ENCODE data around the gene CD72.

Gene CD72, protein sequence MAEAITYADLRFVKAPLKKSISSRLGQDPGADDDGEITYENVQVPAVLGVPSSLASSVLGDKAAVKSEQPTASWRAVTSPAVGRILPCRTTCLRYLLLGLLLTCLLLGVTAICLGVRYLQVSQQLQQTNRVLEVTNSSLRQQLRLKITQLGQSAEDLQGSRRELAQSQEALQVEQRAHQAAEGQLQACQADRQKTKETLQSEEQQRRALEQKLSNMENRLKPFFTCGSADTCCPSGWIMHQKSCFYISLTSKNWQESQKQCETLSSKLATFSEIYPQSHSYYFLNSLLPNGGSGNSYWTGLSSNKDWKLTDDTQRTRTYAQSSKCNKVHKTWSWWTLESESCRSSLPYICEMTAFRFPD

DNA sequence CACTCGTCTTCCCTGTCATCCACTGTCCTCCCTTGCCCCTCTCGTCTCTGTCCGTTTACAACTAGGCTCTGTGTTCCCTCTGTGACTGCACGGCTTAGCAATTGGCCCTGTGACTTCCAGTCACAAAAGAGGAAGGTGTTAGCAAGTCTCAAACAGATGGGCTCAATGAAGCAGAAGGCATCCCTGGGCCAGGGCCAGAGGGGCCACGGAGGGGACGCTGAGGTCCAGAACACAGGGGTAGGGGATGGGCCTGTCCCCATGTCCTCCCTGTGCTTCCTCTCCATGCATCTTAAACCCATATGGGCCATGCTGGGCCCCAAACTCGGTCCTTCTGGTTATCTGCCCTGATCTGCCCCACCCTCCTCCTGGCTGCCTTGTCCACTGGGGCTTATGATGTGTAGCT is at the start of gene CD72:
Gene CD72 (minus strand): TSS at position 89 of the 403 bp plus-strand sequence. CDS start 110 bp downstream, outside the sequence.
- peak in 1 of 42 donors; percentile 22 for DNase-seq
- intact Hi-C loops (cut with DNase I): no loop called here

DNA sequence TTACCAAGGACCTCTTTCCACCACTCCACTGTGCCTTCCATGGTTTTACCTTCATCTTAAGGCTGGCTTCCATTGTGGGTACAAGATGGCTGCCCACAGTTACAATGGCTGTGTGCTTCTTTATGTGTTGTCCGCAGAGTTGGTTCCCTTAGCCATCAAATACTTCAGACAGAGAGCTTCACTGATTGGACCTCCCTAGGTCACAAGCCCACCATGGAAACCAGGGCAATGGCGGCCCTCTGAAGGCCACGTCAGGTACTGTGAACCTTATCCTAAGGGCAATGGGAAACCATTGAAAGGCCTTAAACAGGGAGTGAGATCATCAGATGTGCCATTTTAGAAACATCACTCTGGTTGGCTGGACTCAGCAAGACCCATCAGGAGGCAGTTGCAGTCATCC is 49.7 kb upstream of the CD72 start:
- no peak for DNase-seq
- intact Hi-C loops (cut with DNase I): no loop called here

DNA sequence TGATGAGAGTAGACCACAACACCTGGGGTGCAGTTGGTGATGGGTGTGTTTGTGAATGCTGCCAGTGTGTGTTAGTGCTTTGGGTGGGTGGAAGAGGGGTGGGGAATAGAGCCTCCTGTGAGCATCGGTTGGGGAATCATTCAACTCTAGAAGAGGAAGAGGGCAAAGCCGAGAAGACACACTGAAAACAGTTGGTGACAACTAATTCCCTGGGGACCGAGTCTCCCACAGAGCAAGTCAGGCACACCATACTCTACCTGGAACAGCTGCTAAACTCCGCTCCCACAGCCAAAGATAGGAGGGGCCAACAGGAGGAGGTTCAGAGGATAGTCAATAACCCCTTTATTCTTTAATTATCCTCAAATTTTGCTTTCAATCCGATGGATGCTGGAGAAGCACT is 48.3 kb upstream of the CD72 start:
- DNase-seq: no peak
- intact Hi-C loops (cut with DNase I): no loop called here

DNA sequence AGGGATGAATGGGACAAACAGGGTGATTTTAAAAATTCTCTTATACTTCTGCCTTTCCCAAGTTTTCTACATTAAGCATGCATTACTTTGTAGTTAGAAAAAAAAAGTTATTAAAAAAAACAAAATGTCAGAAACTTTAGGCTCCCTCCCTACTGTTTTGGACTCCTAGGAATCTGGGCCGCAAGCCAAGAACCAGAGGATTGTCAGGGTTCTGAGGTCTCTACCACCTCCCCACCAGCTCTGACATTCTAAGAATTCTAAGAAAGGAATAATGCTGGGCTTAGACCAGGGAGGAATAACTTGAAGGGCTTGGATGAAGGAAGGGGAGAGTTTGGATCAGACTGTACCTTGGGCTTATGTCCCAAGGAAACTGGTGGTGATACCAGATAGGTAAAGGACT is 47.8 kb upstream of the CD72 start:
- no peak for DNase-seq
- intact Hi-C loops (cut with DNase I): no loop called here

DNA sequence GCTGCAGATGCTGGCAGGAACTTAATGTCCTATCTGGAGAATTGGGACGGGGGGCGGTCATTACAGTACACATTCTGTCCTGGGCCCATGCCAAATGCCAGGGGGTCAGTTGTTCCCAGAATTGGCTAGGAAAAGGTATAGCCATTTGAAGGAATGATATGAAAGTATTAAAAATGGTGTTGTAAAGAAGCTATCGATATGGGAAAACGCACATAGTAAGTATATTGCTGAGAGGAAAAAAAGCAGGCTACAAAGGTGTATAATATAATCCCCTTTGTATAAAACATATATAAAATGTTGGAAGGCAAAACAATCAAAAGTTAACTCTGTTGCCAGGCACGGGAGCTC is 47.2 kb upstream of the CD72 start:
- intact Hi-C loops (cut with DNase I): no loop called here
- DNase-seq: no peak

DNA sequence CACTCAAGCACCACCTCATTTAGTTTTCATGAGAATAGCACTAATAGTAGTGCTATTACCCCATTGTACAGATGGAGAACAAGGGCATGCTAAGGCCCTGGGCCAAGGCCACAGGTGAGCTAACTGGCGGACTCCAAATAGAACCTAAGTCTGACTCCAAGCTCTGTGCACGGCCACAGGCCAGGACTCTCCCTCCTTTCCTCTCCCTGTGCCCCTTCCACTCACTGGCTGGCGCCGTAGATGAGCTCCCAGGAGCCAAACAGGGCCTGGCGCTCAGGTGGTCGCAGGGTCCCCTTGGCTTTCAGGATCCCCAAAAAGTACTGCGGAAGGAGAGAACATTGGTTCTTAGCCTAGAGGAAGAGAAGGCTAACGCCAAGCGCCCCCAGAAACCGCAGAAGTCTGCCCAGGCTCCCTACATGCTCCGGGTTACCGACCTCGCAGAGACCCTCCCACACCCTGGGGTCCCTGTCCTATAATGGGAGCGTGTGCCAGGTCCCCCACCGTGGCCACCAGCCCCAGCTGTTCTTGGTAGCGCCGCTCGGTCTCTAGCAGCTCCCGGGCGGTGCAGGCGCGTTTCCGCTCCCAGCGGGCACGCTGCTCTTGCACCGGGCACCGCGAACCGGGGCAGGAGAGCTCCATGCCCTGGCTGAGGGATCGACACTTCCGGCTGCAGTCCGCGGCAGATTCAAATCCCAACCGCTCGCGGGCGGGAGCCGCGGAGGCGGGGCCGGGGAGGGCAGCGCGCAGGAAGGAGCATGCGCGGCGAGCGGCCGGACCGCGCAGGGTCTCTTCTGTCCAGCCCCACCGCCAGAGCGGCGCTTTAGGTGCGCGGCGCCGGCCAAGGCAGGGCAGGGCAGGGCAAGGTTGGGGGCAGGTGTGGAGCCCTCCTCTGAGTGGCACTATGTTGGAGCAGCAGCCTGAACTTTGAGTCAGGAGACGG is 46.6 kb upstream of the CD72 start, which contains the start of gene ARHGEF39:
Gene ARHGEF39 (minus strand): TSS at position 665 of the 940 bp plus-strand sequence. CDS start 26 bp downstream, at position 639.
- intact Hi-C loops (cut with DNase I): no loop called here
- peak; percentile 10 to 87 (median 73) for DNase-seq

DNA sequence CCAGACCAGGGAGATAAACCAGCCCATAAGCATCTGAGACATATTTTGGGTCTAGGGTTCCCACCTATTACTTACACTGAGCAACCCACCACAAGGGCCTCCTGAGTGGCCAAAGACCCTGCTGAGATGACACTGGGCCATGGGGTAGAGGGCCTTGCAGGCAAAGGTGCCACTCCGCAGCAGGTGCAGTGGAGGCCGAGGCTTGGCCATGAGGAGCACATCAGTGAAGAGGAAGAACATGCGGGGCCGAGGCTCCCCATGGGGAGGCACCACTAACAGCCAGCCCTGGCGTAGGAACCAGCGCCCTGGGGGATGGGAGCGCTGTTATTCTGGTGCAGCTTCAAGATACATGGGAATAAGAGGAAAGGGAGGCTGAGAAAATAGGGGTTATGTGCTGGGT is 44.2 kb upstream of the CD72 start:
- intact Hi-C loops (cut with DNase I): no loop called here
- no peak for DNase-seq

DNA sequence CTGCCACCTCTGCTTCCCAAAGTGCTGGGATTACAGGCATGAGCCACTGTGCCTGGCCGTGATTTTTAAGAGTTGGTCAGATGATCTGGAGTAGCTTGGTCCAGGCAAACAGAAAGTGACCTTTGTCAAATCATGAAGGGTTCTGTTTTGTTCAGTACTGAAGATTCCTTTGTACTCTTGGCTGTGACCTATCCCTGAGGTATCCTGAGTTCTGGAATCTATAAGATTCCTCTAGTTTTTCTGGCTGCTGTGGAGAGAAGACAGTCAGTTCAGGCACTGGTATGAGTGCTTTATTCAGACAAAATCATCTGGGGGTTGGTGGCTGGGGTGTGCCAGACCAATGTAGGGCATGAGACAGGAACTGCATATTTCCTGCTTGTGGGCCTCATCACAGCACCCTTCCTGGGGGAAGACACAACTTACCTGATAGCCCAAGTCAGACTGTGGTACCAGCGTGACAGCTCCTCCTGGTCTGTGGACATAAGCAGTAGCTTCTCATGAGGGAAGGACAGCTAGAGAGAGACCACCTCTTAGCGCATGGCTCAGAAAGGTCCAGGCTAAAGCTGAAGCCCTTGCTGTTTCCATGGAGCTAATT is 43.6 kb upstream of the CD72 start:
- intact Hi-C loops (cut with DNase I): no loop called here
- no peak for DNase-seq

DNA sequence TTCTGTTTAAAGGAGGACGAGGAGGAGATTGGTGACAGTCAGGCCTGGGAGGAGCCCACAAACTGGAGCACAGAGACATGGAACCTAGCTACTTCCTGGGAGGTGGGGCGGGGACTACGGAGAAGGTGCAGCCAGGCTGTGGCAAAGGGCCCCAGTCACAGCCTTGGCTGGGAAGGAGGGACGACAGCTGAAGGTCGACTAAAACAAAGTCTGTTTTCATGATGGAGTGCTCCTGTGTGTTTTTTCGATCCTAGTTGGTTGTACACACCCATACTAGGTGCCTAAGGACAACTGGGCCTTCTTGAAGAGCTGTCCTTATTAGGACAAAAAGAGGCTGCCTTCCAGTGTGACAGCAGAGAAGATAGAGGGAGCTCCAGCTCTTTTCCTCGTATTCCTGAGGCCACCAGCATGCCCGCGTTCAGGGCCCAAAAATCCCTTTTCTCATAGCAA is 42.8 kb upstream of the CD72 start:
- intact Hi-C loops (cut with DNase I): no loop called here
- peak in 18 of 42 donors; percentile 14 to 75 (median 42) for DNase-seq

DNA sequence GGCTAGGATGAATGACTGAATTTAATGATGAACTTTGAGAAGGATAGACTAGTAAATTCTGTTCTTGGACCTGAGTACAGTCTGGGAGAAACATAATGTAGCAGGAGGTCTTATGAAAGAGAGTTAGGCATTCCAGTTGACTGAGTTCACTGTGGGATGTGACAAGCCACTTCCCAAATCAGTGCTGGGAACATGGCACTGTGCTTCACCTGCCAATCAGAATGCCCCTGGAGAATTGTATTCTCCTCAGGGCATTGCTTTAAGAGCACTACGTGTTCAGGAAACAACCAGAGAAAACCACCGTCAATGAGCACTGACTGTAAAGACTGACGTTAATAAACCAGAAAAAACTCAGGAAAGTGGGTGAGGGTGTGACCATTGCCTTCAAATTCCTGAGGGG is 41.1 kb upstream of the CD72 start:
- intact Hi-C loops (cut with DNase I): no loop called here
- DNase-seq: no peak

DNA sequence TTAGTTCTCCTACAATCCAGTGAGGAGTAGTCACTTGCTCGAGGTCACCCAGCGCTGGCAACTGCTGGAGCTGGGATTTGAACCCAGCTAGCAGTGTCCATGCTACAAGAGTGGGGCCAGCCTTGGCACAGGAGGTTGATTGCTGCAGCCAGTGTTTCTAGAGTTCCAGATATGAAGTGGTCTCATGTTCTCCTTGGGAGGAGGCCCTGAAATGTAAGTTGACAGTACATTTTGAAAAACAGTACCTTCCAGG is 40.7 kb upstream of the CD72 start:
- intact Hi-C loops (cut with DNase I): no loop called here
- peak in 17 of 42 donors; percentile 9 to 58 (median 36) for DNase-seq

DNA sequence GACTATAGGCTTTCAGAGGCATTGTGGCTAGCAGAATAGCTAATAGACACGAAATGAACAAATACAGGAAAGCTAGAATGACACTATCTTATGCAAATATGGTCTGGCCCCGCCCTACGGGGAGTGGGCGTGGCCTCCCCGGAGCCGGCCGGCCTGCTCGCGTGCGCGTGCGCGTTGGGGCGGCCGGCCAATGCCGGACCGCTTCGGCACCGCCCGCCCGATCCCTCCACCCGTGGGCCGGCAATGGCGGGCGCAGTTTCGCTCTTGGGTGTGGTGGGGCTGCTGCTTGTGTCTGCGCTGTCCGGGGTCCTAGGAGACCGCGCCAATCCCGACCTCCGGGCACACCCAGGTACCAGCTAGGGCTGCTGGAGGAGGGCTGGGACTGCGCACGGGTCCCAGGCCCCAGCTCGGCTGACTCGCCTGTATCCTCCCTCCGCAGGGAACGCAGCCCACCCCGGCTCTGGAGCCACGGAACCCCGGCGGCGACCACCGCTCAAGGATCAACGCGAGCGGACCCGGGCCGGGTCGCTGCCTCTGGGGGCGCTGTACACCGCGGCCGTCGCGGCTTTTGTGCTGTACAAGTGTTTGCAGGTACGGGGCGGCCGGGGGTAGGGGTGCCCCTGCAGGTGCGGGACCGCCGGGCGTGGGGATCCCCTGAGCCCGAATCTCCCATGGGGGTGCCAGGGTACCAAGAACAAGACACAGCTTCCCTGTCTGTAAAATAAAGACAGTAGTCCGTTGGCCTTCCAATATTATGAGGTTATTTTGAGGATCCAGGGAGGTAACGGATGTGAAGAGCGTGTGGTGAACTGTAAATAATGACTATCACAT is 40.1 kb upstream of the CD72 start, which contains the start of gene CCDC107:
Gene CCDC107 (plus strand): TSS at position 156 of the 831 bp plus-strand sequence. CDS start 88 bp downstream, at position 244.
- intact Hi-C loops (cut with DNase I): no loop called here
- peak; percentile 60 to 92 (median 84) for DNase-seq

DNA sequence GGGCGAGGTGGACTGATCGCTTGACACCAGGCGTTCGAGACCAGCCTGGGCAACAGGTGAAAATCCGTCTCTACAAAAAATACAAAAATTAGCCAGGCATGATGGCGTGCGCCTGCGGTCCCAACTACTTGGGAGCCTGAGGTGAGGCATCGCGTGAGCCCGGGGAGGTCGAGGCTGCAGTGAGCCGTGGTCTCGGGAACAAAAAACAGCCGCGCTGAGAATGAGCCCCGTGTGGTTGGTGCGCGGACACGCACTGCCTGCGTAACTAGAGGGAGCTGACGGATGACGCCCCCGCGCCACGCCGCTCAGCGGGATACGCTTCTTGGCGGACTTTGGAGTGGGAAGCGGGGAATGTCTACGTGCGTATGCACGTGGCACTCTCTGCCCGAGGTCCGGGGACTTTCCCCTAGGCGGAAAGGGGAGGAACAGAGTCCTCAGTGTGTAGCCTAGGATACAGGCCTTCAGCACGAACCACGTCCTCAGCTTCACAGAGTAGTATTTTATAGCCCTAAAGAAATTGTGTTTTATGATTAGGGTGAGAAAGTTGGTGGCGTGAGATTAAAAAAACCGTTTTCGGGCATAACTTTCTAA is 39.4 kb upstream of the CD72 start, which contains the start of gene RMRP:
Gene RMRP (minus strand): TSS at position 474 of the 591 bp plus-strand sequence.
- peak; percentile 89 to 100 (median 98) for DNase-seq
- intact Hi-C loops (cut with DNase I): loop anchor here (2.0 kb wide), 1 partner anchor 75 kb away; the partner anchor contains the start of genes CREB3 and TLN1

DNA sequence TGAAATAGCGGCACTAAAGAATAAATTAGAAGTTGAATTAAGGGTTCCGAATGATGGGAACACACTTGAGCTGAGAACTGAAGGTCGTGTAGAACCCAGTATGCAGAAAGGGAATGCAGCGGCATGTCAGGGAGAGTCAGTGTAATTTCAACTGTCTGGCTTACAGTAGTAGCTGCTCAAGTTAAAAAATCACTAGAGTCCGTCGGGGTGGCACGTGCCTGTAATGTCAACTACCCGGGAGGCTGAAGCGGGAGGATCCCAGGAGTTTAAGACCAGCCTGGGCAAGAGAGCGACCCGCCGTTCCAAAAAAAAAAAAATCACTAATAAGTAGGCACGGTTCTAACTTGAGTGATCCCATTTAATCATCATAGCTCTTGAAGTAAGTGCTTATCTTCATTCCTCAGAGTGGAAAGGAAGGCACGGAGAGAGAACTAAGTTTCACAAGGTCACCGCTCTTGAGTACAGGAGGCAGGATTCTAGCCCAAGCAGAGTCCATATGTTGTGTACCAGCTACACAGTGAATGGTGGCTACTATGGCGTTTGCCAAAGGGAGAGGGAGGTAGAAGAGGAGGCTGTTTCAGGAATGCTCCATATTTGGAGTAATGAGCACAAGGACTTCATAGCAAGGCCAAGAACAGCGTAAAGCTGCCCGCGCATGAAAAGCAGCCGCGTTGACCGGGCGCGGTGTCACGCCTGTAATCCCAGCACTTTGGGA is 38.8 kb upstream of the CD72 start:
- intact Hi-C loops (cut with DNase I): loop anchor here (2.0 kb wide), 1 partner anchor 76 kb away; the partner anchor contains the start of genes CREB3 and TLN1
- DNase-seq: peak in 4 of 42 donors; percentile 12 to 25 (median 18)

DNA sequence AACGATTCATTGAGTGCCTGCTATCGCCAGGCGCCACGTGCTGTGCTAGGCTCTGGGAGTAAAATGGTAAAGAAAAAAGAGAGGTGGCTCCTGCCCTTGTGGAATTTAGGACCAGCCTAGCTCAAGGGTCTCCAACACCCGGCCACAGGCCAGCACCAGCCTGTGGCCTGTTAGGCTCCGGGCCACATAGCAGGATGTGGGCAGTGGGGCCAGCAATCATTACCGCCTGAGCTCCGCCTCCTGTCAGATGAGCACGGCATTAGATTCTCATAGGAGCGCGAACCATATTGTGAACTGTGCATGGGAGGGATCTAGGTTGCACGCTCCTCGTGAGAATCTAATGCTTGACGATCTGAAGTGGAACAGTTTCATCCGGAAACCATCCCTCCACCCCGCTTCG is 38.1 kb upstream of the CD72 start:
- peak in 1 of 42 donors; percentile 9 for DNase-seq
- intact Hi-C loops (cut with DNase I): loop anchor here (2.0 kb wide), 1 partner anchor 76 kb away; the partner anchor contains the start of genes CREB3 and TLN1

DNA sequence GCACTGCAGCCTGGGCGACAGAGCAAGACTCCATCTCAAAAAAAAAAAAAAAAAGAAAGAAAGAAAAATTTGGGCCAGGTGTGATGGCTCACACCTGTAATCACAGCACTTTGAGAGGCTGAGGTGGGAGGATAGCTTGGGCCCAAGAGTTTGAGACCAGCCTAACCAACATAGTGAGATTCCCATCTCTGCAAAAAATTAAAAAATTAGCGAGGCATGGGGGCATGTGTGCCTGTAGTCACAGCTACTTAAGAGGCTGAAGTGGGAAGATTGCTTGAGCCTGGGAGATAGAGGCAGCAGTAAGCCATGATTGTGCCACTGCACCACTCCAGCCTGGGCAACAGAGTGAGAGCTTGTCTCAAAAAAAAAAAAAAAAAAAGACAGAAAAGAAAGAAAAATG is 35.4 kb upstream of the CD72 start:
- no peak for DNase-seq
- intact Hi-C loops (cut with DNase I): no loop called here

DNA sequence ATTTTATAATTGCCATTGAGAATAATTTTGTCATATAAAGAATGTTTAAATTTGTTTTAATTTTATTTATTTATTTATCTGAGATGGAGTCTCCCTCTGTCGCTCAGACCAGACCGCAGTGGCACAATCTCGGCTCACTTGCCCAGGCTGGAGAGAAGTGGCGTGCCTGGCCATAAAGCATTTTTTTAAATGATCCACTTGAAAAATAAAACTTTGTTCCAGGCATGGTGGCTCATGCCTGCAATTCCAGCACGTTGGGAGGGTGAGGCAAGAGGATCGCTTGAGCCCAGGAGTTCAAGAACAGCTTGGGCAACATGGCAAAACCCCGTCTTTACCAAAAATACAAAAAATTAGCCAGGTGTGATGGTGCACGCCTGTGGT is 34.6 kb upstream of the CD72 start:
- intact Hi-C loops (cut with DNase I): no loop called here
- peak in 1 of 42 donors; percentile 4 for DNase-seq
